GM21367 (cell line): Measurements from ENCODE around the gene PLXNB2.
"Not testable (repeated sequence)": the region's sequence is repeated elsewhere in the genome, so short reads cannot be mapped to it uniquely, and the experiment has no call there.

Experiments used
- ATAC-seq: cut with Tn5 transposase; IDR thresholded peaks from one replicate; pipeline ENCODE4 v1.9.1; 2021; ENCODE audit not compliant: unreplicated experiment

Gene PLXNB2

GRCh38 chr22:50326225-50326955 lies 18.9 kb upstream of the PLXNB2 start:
- peak; percentile 8 for ATAC-seq

GRCh38 chr22:50325444-50326224 lies 18.2 kb upstream of the PLXNB2 start:
- ATAC-seq = no peak

GRCh38 chr22:50323900-50324299 lies 16.5 kb upstream of the PLXNB2 start:
- ATAC-seq = no peak

- ATAC-seq = not testable (repeated sequence)
Measured at GRCh38 chr22:50322382-50323104, 15.1 kb upstream of the PLXNB2 start.

GRCh38 chr22:50320671-50321325 lies 13.4 kb upstream of the PLXNB2 start:
- no peak for ATAC-seq

- no peak for ATAC-seq
Measured at GRCh38 chr22:50320116-50320515, 12.7 kb upstream of the PLXNB2 start.

- ATAC-seq = no peak
Measured at GRCh38 chr22:50319503-50319951, 12.1 kb upstream of the PLXNB2 start.

- no peak for ATAC-seq
Measured at GRCh38 chr22:50318698-50319411, 11.4 kb upstream of the PLXNB2 start.

- no peak for ATAC-seq
Measured at GRCh38 chr22:50318356-50318697, 10.9 kb upstream of the PLXNB2 start.

GRCh38 chr22:50317674-50318073 lies 10.2 kb upstream of the PLXNB2 start:
- no peak for ATAC-seq

GRCh38 chr22:50317178-50317577 lies 9.7 kb upstream of the PLXNB2 start:
- no peak for ATAC-seq

GRCh38 chr22:50316114-50317065 lies 8.9 kb upstream of the PLXNB2 start:
- ATAC-seq = no peak

GRCh38 chr22:50315289-50316113 lies 8.1 kb upstream of the PLXNB2 start:
- ATAC-seq = no peak

- peak; percentile 58 for ATAC-seq
Measured at GRCh38 chr22:50314455-50315288, 7.2 kb upstream of the PLXNB2 start.

GRCh38 chr22:50314081-50314454 lies 6.6 kb upstream of the PLXNB2 start:
- no peak for ATAC-seq

- ATAC-seq = no peak
Measured at GRCh38 chr22:50313600-50313999, 6.2 kb upstream of the PLXNB2 start.

- no peak for ATAC-seq
Measured at GRCh38 chr22:50313021-50313420, 5.6 kb upstream of the PLXNB2 start.

GRCh38 chr22:50312371-50312770 lies 4.9 kb upstream of the PLXNB2 start:
- no peak for ATAC-seq
